HPDE6-E6E7 (cell line): ENCODE data around the gene TNRC6C.
"Not testable (repeated sequence)": the region's sequence is repeated elsewhere in the genome, so short reads cannot be mapped to it uniquely, and the experiment has no call there.

Experiments
- DNase-seq: peaks from one replicate; pipeline ENCODE4 v3.0.0; 2011; ENCODE audit warnings: missing footprints; ENCODE audit errors: extremely low spot score

TNRC6C gene

DNA sequence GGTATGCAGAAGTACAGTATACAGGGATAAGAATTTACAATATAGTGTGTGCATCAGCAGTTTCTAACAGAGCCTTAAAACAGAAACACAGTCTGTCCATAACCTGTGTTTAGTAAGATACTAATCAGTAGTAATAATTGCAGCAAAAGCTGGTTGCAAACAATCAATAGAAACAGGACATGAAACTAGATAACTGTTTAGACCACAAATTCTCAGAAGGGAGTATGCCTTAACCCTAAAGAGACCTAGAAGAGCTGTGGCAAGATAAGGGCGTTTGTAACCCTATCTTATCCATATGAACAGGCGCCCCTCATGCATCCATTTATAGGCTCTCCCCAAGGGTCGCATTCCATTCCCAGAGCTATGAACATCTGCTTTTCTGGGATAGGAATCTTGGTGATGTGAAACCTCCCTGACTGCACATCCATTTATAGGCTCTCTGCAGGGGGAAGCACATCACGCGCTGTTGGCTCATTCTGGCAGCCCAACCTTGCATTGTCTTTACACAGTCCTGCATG lies 123.9 kb downstream of the TNRC6C start:
- DNase-seq = not testable (repeated sequence)

DNA sequence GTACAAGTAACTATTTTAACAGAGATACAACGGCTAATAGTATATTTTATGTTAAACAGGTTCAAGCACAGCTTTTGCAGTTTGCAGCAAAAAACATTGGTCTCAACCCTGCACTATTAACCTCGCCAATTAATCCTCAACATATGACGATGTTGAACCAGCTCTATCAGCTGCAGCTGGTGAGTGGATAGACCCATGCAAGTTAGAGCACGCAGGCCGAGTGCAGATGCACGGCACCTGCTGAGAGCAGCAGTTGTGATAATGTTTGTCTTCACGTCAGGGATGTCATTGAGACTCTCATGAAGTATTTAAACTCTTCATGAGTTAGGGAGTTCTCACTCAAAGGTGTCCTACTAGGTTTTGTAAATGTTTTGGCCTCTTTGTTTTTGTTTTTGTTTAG lies 124.5 kb downstream of the TNRC6C start:
- peak; percentile 37 for DNase-seq

DNA sequence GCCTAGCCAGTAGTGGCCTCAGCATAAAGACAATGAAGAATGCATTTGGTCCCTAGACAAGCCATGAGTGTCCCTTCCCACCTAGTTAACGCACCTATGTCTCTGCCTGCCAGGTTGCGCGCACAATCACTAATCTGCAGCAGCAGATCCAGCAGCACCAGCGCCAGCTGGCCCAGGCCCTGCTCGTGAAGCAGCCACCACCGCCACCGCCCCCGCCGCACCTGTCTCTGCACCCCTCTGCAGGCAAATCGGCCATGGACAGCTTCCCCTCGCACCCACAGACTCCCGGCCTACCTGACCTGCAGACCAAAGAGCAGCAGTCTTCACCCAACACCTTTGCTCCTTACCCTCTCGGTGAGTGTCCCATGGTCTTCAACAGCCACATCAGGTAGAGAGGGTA lies 128.2 kb downstream of the TNRC6C start:
- no peak for DNase-seq

DNA sequence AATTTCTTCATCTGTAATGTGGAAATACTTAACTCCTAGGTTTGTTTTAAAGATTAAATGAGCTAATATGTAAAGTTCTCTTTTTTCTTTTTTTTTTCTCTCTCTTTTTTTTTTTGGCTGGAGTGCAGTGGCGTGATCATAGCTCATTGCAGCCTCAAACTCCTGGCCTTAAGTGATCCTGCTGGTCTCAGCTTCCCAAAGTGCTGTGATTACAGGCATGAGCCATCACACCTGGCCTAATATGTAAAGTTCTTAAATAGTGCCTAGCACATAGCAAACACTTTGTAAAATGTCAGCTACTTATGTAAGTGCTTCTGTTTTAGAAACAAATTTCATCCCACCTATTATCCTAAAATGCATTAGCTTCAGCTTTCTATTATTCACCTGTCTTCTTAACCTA lies 130.0 kb downstream of the TNRC6C start:
- DNase-seq = no peak

DNA sequence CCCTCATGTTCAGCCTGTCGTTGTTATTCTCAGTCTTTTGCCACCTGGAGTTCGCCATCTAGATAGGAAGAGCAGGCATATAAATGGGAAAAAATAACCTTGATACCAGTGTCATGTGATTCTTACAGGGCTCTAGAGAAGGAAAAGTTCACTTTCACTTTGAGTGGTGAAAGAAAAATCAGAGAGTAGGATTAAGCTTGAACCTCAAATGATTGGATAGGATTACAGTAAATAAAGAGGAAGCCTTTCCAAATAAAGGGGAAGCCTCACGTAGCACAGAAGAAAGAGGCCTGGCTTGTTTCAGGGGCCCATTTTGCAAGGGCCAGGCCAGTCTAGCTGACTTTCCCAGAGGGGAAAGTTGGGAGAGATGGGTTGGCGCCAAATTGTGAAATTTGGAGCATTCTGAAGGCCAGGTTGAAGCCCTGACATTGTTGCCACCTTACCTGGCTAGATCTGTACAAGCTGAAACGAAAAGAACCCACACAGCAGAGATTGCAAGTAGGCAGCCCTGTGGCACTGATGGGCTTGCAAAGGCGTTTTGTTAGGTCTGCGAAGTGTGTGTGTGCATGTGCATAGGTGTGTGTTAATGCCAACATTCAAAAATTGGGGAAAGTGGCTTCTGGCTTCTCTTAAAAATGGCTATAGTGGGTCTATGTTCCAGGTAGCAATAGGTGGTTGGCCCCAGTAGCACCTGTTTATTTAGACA lies 131.2 kb downstream of the TNRC6C start:
- no peak for DNase-seq

DNA sequence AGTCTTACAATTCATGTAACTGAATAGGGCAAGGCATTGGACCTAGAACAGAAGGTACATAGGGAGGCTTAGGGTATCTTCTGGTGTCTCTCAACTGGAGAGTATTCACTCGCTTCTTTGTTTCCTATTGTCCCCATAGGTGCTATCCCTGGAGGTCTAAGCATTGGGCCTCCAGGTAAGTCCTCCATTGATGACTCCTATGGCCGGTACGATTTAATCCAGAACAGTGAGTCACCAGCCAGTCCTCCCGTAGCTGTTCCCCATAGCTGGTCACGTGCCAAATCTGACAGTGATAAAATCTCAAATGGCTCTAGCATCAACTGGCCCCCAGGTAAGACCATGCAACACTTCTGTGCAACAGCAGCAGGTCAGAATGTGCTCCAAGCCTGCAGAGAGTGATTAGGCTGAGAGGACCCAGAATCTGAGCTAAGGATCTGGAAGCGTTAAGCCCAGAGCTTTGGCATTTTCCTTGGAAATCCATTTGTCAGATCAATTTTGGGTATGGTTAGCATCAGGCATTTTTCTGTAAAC lies 134.4 kb downstream of the TNRC6C start:
- peak; percentile 23 for DNase-seq

DNA sequence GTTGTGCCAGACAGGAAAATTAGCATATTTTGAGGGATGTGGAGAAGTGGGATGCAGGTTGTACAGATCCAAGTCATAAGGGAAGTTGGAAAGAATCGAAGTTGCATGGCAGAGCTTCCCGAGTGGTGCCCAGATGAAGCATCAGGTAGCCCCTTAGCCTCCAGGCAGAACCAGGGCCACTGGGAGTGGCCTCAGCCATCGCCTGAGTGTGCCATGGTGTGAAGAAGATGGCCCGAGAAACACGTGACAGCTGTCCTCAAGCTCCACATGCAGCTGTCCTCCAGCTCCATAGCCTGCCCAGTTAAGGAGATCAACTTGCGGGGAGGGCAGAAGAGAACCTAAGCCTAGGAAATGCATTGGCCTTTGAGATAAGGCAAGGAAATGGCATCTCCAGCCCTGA lies 136.5 kb downstream of the TNRC6C start:
- DNase-seq = no peak

DNA sequence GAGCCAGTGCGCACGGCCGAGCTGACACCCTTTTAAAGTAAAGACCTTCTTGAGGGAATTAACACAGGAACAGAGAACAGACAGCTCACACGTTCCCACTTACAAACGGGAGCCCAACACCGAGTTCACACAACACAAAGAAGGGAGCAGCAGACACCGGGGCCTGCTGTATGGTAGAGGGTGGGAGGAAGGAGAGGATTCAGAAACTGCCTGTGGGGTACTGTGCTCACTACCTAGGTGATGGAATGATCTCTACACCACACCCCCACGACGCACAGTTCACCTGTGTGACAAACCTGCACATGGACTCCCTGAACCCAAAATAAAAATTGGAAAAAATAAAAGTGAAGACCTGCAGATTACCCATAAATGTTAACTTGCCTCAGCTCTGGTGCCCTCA lies 137.6 kb downstream of the TNRC6C start:
- DNase-seq = no peak

DNA sequence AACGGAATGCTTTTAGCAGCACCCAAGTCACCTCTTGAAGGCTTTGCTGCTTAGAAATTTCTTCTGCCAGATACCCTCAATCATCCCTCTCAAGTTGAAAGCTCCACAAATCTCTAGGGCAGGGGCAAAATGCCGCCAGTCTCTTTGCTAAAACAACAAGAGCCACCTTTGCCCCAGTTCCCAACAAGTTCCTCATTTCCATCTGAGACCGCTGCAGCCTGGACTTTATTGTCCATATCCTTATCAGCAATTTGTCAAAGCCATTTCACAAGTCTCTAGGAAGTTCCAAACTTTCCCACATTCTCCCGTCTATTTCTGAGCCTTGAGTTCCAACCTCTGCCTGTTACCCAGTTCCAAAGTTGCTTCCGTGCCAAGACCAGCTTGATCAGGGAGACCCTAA lies 142.6 kb downstream of the TNRC6C start:
- DNase-seq = no peak

DNA sequence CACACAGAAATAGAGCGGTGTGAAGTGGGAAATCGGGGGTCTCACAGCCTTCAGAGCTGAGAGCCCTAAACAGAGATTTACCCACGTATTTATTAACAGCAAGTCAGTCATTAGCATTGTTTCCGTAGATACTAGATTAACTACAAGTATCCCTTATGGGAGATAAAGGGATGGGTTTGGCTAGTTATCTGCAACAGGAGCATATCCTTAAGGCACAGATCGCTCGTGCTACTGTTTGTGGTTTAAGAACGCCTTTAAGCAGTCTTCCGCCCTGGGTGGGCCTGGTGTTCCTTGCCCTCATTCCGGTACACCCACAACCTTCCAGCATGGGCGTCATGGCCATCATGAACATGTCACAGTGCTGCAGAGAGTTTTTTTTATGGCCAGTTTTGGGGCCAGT lies 143.0 kb downstream of the TNRC6C start:
- DNase-seq = no peak

DNA sequence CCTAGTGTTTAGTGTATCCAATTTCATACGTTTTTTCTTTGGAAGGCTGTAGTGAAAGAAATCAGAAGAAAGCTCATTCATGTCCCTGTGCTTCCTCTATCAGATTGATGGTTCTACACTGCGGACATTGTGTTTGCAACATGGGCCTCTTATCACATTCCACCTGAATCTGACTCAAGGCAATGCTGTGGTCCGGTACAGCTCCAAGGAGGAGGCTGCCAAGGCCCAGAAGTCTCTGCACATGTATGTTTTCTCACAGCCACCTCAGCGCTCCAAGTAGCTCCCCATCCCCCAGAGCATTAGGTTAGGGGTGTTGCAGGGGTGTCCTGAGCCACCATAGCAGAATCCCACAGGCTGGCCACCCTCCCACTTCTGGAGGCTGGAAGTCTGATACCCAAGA lies 144.8 kb downstream of the TNRC6C start:
- DNase-seq = no peak

DNA sequence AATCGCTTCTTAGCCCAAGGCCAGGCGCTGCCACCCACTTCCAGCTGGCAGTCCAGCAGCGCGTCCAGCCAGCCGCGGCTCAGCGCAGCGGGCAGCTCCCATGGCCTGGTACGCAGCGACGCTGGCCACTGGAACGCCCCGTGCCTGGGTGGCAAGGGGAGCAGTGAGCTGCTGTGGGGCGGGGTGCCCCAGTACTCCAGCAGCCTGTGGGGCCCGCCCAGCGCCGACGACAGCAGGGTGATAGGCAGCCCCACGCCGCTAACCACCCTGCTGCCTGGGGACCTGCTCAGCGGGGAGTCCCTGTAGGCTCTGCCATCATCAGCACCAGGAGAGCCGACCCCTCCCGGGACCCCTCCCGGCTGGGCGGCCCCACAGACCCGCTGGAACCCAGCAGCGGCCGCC lies 146.0 kb downstream of the TNRC6C start:
- no peak for DNase-seq

DNA sequence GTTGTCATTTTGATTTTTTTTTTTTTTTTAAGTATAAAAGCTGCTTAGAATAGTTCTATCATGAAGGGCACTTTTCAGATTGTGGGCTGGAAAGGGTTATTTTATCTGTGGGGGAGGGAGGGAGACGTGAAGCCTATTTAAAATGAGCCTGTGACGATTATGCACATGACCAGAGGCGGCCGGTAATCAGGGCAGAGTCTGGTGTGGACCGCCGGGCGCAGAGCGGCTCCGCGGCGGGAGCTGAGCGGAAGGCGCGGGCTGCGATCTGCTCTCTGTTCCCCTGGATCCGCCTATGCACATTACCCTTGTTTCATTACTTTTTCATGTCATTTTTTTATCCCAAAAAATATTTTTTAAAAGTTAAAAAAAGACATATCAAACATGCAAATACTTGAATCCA lies 146.6 kb downstream of the TNRC6C start:
- DNase-seq = no peak

DNA sequence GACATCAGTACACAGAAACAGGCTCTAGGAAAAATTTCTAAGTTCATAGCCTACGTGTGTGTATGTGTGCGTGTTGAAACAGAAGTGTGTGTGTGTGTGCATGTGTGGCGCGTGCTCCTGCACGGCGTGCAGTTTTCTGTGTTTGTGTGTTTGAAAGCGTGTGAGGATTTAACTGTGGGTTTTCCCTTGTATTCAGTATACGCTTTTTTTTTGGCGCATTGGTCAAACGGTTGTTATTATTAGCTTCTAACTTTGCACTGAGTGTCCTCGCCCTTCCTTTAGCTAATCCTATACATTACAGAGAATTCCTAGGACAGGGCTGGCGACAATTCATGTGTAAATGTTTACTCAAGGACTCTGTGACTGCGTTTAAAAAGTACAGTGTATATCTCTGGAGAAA lies 147.0 kb downstream of the TNRC6C start:
- no peak for DNase-seq

DNA sequence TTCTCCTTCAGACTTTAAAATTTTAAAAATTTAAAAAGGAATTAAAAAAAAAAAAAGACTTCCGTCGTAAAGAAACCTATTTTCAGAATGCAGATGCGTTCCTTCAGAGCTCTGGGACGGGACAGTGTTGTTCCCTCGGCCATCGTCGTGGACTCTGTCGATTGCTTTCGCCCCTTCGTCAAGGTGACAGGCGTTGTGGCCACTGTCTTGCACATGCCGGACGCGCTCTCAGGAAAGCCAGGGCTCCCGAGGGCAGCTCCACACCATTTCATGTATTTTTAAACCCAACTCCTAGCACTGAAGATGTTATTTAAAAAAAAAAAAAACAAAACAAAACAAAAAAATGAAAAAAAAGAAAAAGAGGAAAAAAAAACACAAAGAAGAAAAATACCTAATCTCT lies 147.7 kb downstream of the TNRC6C start:
- DNase-seq = no peak

DNA sequence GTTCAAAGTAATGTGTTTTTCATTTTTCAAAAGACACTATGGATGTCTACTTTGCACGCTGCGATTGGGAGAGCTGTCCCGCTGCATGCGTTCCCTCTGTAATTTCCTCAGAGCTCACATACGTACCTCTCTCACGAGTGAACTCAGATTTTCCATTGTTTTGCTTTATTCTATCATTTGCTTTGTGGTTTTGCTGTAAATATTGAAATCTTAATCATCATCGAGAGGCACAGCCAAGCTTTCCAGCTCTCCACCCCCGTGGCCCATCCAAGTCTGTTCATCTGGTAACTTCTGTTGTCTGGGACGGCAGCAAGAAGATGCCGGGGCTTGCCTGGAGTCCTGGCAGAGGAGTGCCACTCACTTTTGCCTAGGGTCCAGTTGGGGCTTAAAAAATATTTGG lies 149.0 kb downstream of the TNRC6C start:
- no peak for DNase-seq

DNA sequence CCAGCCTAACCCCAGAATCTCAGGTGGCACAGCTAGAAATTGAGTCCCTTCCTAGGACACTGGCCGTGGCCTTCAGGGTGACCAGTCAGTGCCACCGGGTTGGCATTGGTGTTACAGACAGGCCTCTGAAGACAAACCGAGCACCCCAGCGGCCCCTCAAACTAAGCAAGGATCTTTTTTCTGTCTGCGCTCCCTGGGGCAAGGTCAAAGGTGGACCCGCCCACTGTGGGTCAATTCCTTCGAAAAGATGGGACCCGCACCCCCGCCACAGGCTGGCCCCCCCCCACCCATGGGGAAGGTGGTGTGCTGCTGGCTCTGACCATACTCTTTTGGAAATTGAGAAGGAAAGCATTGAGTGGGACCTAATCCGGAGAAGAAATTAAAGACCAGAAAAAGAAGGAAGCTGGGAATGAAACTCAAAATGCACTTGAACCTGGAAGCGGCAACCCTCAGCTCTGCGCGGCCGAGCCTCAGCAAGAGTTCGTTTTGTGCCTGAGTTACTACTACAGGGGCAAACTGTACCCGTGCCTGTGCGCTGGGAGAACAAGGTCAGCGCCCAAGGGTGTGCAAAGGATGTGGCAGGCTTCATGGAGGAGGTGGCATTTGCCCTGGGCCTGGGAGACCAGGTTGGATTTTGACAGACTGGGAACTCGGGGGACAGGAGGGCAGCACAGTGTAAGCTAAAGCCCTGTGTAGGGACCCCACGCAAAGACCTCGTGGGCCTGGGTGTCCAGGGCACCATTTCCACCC lies 149.6 kb downstream of the TNRC6C start:
- DNase-seq = no peak

DNA sequence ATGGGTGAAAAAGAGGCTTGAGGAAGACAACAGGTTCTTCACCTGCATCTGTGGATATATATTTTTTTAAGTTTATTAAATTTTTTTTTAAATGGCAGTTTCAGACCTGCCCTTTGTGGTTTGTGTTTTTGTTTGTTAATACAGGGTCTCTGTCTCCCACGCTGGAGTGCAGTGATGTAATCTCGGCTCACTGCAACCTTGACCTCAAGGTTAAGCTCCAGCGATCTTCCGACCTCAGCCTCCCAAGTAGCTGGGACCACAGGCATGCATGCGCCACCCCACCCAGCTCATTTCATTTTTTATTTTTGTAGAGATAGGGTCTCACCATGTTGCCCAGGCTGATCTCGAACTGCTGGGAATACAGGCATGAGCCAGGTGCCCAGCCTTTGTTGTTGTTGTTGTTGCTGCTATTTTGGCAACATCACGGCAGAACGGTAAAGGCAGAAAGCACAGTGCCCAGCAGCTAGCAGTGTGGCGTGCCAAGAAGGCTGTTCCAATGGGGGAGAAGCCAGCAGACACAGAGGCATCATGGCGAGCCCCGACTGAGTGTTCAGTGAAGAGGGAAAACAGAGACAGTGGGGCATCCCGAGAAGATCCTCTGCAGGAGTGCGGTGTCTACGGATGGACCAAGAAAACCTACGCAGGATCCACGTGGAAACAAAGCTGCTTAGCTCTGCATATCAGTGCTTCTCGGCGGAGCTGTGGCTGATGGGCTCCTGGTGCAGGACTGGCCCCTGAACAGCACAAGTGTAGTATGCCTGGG lies 150.4 kb downstream of the TNRC6C start:
- no peak for DNase-seq

DNA sequence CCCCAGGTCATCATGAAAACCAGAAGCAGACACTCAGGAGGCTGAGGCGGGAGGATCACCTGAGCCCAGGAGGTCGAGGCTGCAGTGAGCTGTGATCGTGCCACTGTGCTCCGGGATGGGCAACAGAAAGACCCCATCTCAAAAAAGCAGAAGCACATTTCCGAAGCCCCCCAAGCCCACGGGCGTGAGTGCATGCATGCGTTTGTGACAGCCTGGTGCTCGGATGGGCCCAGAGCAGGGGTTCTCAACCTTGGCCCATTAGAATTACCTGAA lies 150.9 kb downstream of the TNRC6C start:
- DNase-seq = no peak

DNA sequence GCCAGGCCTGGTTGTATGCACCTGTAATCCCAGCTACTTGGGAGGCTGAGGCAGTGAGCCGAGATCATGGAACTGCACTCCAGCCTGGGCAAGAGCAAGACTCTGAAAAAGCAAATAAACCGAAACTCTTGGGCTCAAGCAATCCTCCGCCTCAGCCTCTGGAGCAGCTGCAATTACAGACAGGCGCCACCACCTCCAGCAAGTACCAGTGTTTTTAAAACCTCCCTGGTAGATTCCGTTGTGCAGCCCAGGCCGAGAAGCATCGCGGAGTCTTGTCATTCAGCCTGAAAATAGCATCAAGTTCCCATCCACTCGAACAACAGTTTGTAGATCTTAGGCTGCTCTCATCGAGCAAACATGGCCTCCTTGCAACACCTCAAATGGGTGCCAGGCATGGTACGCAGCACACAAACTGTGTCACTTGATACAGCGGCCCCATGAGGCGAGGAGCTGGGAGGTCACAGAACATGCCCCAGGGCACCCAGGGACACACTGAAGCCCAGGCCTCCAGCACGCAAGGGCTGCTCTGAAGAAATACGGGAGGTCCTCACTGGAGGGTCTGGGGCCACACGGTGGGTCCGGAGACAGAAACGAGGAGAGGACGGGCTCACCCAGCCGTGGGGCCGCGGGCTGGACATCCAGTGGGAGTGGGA lies 152.0 kb downstream of the TNRC6C start:
- DNase-seq = no peak

DNA sequence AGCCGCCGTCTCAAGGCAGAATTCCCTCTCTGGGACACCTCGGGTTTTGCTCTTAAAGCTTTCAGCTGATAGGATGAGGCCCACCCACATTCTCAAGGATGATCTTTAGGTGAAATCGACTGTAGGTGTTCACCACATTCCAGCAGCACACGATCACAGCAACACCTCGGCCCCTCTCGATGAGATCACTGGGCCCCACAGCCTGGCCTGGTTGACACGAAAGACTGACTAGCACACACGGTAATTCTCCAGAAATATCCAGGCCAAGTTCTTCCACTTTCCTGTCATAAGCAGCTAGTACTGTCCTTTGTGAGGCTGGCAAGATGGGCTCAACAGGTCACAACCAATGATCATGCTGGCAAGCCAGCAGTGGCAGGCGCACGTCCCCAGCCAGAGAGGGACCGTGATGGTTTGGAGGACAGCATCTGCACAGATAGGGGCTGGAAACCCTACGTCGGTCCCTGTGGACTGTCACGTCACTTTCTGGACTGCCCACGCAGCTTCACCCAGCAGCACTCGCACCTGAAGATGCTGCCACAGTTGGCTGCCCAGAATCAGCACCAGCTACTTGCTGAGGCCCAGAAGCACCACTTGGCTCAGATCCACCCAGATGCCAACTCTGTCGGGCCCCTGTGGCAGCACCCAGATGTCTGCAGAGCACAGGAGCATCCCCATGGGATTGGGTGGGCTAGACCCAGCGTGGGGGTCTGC lies 152.7 kb downstream of the TNRC6C start:
- DNase-seq = no peak
